Ovary (tissue), 9 donors: ENCODE measurements around the gene PEX14. TPM values are rescaled to one million over a fixed set of nuclear protein-coding genes. Genes with fewer than 3 reads are reported as not detected.

Source experiments
- DNase-seq, 5 donors: peaks; one replicate each; pipeline ENCODE4 v3.0.0-alpha.2; 2019 to 2020
- H3K27ac ChIP-seq, 2 donors: fragments of 200-600 bp; one replicate each; pipeline versions ENCODE4 v1.5.1 to v1.8.0; 2019 to 2022
- H3K27me3 ChIP-seq: fragments of 200-600 bp; one replicate; pipeline ENCODE4 v1.8.0; 2022
- H3K36me3 ChIP-seq: fragments of 200-600 bp; sonication (generic); one replicate; pipeline ENCODE4 v1.5.1; 2019
- H3K4me1 ChIP-seq: one replicate; pipeline ENCODE4 v1.8.1; 2013; ENCODE audit warnings: mild to moderate bottlenecking, moderate library complexity; ENCODE audit not compliant: insufficient read depth
- H3K4me3 ChIP-seq: fragments of 200-600 bp; sonication (generic); one replicate; pipeline ENCODE4 v1.5.1; 2017
- H3K9me3 ChIP-seq, 2 donors: fragments of 200-600 bp in 1 of 2; sonication (generic) in 1 of 2; one replicate each; pipeline versions ENCODE4 v1.5.1 to v1.8.1; 2013 to 2019; ENCODE audit warnings: mild to moderate bottlenecking in 1 of 2, moderate library complexity in 1 of 2
- EP300 ChIP-seq: sonication (generic); formaldehyde crosslinking; IDR thresholded peaks from one replicate; pipeline ENCODE4 v1.6.1; 2017; ENCODE audit warnings: antibody characterized with exemption
- POLR2A ChIP-seq: fragments of 450-650 bp; IDR thresholded peaks from one replicate; pipeline ENCODE4 v1.6.1; 2017; ENCODE audit warnings: antibody characterized with exemption, mild to moderate bottlenecking, moderate library complexity
- WGBS, 3 donors: extraction: QIAGEN DNeasy Blood & Tissue Kit in 1 of 3; methylation state at CpG; one replicate each; pipeline versions ENCODE4 v1.1.5 to v1.1.7; 2013 to 2017; 5-methylcytosine and 5-hydroxymethylcytosine counted together
- intact Hi-C, 4 donors: fragments of 100-400 bp; cut with DNase I; formaldehyde crosslinking; loops; one replicate each; pipeline versions ENCODE4 v1.11.0 to v1.15.1; 2022 to 2023
- polyA plus RNA-seq, 2 donors: library from polyadenylated mRNA; stranded (reverse); fragments of 200-250 nt in 1 of 2; fragments of 350-450 nt in 1 of 2; fragmentation: Illumina TruSeq in 1 of 2; extraction: RNeasy Lipid Tissue Mini Kit (QIAGEN cat#74804) in 1 of 2; gene quantifications; one replicate each; pipeline ENCODE4 v1.2.3, GENCODE V29; 2013 to 2014
- total RNA-seq, 7 donors: library from RNA; depleted of rRNA in 2 of 7; stranded (reverse); fragments of >200 nt in 2 of 7; fragmentation: NEBNext Ultra II Directional in 3 of 7; extraction: Animal tissue kit (Norgen Biotek cat#: 25700) in 3 of 7; gene quantifications; one replicate each; pipeline versions ENCODE4 v1.1.0 to v1.2.4, GENCODE V29; 2016 to 2023
- TF ChIP-seq, protein P1 (sequence below), 3 donors: fragments of 450-650 bp in 2 of 3; fragments of 200-600 bp in 1 of 3; IDR thresholded peaks; one replicate each; pipeline versions ENCODE4 v1.5.1 to v1.8.0; 2016 to 2022; ENCODE audit warnings: antibody characterized with exemption in 3 of 3, mild to moderate bottlenecking in 1 of 3
- donor health status: DM: no; HTN: no; CAD: no; lungs with moderate emphysema.
- donor health status: DM: no; HTN: no; CAD: no.
- donor health status: Bipolar disorder and iron deficiency.
- donor health status: DM: yes; HTN: yes; CAD: no.
- donor health status: DM: no; HTN: no; CAD: no.
- donor health status: DM: yes; HTN: yes; CAD: no.

Gene PEX14
- total and polyA plus RNA-seq, 9 donors = 3.3 to 22.9 (median 16.7) TPM

DNA sequence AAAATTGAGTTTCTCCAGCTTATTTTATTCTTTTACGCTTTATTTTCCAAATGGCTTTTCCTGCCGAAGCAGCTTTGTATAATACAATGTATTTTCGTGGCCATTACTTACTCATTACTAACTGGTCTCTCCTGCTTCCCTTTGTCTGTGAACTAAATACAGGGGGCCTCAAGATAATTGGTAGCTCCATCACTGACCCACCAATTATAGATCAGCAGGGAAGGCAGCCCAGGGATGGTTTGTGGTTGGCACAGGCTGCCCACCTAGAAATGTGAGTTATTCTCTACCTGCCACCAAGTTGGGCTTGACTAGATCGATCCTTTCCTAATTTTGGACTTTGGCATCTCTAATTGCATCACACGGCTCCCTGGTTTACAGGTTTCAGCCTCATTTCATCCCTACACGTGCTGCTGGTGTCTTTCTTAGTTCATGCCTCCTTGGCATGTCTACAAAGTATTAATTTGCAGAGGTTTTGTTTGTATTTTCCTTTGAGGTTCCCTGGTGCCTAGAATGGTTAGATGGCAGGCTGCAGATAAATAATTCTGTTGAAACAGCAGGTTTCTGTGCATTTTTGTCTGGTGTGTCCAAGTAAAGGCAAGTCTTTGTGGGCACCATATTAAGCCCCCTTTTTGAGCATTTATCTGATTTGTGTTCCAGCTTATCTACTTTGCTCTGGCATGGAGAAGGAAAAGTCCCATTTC lies 35.2 kb downstream of the PEX14 start:
- intact Hi-C loops = loop anchor here (5.0 kb wide), 2 partner anchors 357 to 432 kb away; no protein-coding TSS in a partner anchor
- 85 to 86% (median 86%) methylated on average over 6 of the region's 6 CpGs for WGBS, 3 donors
- no peak for DNase-seq
- Histone ChIP-seq H3K4me3 (no peak overlapping the region), H3K9me3 (no peaks in the 10 kb centered on the region), H3K4me1 (peaks cover 2% of the 10 kb centered on the region), H3K27me3 (no peaks in the 10 kb centered on the region), H3K36me3 (no peaks in the 10 kb centered on the region), H3K27ac (no peak overlapping the region)
- no peak for TF ChIP-seq EP300

DNA sequence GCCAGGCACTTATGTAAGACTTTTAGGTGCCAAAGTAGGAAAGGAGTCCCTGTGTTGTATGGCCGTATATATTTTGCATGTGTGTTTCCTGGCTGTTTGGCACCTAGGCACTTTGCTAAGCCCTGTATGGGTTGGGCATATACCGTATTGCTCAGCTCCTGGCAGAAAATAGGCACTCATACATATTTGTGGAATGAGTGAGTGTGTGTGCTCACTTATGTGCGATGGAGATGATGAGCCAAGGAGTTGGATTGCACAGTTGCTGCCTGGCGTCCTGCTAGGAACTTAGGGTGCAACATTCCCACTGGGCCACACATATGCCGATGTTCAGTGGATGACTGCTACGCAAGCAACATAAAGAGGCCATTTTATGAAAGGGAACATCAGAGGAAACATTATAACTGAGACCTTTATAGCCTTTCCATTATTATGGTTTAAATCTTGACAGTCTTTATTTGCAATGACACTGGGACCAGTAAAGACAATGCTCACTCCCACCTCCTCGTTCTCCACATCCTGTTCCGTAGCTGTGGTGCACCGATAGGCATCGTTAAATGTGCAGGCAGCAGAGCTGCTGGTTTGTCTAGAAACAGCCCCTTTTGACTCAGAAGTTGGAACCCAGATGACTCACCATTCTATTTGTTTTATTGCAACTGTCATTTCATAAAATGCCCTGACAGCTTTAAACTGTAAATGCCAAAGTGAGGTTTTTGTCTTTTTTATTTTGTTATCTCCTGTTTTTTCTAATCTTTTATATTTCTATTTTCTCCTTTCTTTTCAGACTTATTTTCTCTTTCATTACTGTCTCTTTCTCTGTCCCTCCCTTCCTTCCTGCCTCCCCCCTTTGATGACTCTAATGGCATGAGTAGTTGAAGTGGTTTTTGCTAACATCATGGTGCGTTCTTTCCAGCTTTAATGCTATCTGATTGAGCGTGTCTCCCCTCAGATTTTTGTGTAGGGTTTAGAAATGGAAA lies 36.1 kb downstream of the PEX14 start:
- H3K36me3 ChIP-seq = no peaks in the 10 kb centered on the region
- no peak overlapping the region for H3K4me3 ChIP-seq
- intact Hi-C loops = no loop called here
- no peaks in the 10 kb centered on the region for H3K9me3 ChIP-seq
- TF ChIP-seq, protein P1, sequence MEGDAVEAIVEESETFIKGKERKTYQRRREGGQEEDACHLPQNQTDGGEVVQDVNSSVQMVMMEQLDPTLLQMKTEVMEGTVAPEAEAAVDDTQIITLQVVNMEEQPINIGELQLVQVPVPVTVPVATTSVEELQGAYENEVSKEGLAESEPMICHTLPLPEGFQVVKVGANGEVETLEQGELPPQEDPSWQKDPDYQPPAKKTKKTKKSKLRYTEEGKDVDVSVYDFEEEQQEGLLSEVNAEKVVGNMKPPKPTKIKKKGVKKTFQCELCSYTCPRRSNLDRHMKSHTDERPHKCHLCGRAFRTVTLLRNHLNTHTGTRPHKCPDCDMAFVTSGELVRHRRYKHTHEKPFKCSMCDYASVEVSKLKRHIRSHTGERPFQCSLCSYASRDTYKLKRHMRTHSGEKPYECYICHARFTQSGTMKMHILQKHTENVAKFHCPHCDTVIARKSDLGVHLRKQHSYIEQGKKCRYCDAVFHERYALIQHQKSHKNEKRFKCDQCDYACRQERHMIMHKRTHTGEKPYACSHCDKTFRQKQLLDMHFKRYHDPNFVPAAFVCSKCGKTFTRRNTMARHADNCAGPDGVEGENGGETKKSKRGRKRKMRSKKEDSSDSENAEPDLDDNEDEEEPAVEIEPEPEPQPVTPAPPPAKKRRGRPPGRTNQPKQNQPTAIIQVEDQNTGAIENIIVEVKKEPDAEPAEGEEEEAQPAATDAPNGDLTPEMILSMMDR (IDR thresholded peaks at IDR 0.05) = no peak
- TF ChIP-seq EP300 (no peak), POLR2A (no peak)
- no peak overlapping the region for H3K27ac ChIP-seq
- peaks cover 2% of the 10 kb centered on the region for H3K4me1 ChIP-seq
- WGBS, 3 donors = 70 to 82% (median 76%) methylated on average over 12 of the region's 12 CpGs
- H3K27me3 ChIP-seq = no peaks in the 10 kb centered on the region
- DNase-seq = no peak

DNA sequence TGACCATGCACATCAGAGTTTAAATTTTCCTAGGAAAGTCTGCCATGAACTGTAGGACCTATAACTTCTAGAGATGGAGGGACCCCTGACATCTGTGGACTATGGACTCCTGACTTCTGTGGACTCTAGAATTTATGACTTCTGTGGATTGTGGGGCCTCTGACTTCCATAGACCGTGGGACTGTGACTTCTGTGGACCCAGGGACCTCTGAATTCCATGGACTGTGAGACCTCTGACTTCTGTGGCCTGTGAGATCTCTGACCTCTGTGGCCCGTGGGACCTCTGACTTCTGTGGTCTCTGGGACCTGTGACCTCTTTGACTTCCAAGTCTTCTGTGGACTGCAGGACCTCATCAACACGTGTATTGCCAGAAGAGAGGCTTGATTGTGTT lies 36.7 kb downstream of the PEX14 start:
- 67 to 82% (median 76%) methylated on average over 3 of the region's 3 CpGs for WGBS, 3 donors
- intact Hi-C loops = no loop called here
- Histone ChIP-seq H3K27me3 (no peaks in the 10 kb centered on the region), H3K4me3 (no peak overlapping the region), H3K9me3 (no peaks in the 10 kb centered on the region), H3K4me1 (peaks cover 2% of the 10 kb centered on the region), H3K36me3 (no peaks in the 10 kb centered on the region), H3K27ac (no peak overlapping the region)
- no peak for TF ChIP-seq EP300
- no peak for TF ChIP-seq POLR2A
- TF ChIP-seq, protein P1 (IDR thresholded peaks at IDR 0.05) = no peak
- DNase-seq = no peak

DNA sequence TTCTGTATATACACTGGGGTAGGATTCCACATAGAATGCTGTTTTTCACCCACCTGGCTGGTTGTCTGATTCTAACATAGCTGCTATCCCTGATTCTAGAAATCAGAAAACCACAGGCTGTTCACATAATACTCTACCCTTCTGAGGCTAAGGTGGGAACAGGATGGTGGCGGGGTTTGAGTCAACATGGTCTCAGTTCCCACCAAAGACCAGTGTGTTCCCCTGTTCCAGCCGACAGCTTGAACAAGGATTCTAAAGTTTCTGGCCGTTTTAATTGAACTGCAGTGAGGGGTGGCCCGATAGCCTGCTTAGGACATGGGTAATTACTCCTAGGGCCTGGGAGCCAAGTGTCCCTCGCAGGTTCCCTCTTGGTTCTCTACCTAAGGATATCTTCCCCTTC lies 38.4 kb downstream of the PEX14 start:
- no peak for DNase-seq
- no peaks in the 10 kb centered on the region for H3K9me3 ChIP-seq
- no peak overlapping the region for H3K27ac ChIP-seq
- no peaks in the 10 kb centered on the region for H3K36me3 ChIP-seq
- TF ChIP-seq EP300 = no peak
- TF ChIP-seq POLR2A = no peak
- TF ChIP-seq, protein P1 (IDR thresholded peaks at IDR 0.05) = no peak
- peaks cover 6% of the 10 kb centered on the region for H3K4me1 ChIP-seq
- H3K27me3 ChIP-seq = no peaks in the 10 kb centered on the region
- 87 to 96% (median 91%) methylated on average over 5 of the region's 5 CpGs for WGBS, 3 donors
- intact Hi-C loops = no loop called here
- no peak overlapping the region for H3K4me3 ChIP-seq
